Mesothelial cell of epicardium (in vitro differentiated cells): ENCODE measurements around the gene CCN5. TPM values are rescaled to one million over a fixed set of nuclear protein-coding genes. Genes with fewer than 3 reads are reported as not detected.

Source experiments
- DNase-seq, 2 experiments: peaks; one replicate each; pipeline ENCODE4 v3.0.0; 2021; ENCODE audit warnings: low spot score in 2 of 2; ENCODE audit not compliant: unreplicated experiment in 2 of 2
- H3K27ac Mint-ChIP-seq: 2 replicates; pipeline ENCODE4 v1.8.0; 2021; ENCODE audit warnings: mixed read lengths
- H3K27me3 Mint-ChIP-seq: 2 replicates; pipeline ENCODE4 v1.8.0; 2021; ENCODE audit warnings: low read depth, mixed read lengths
- H3K36me3 Mint-ChIP-seq: 2 replicates; pipeline ENCODE4 v1.8.0; 2021; ENCODE audit warnings: mixed read lengths
- H3K4me1 Mint-ChIP-seq: 2 replicates; pipeline ENCODE4 v1.8.0; 2021; ENCODE audit warnings: mixed read lengths
- H3K4me3 Mint-ChIP-seq: 2 replicates; pipeline ENCODE4 v1.8.0; 2021; ENCODE audit warnings: mild to moderate bottlenecking, moderate library complexity, mixed read lengths
- H3K9me3 Mint-ChIP-seq: 2 replicates; pipeline ENCODE4 v1.8.0; 2021; ENCODE audit warnings: mixed read lengths
- CTCF ChIP-seq: fragments of 200-600 bp; sonication (generic); IDR thresholded peaks from one replicate; pipeline ENCODE4 v1.5.0; 2021; ENCODE audit warnings: antibody characterized with exemption; ENCODE audit not compliant: unreplicated experiment
- total RNA-seq: library from RNA; stranded (reverse); gene quantifications from 3 replicates; pipeline ENCODE4 v1.2.1, GENCODE V29; 2021

The CCN5 gene
- total RNA-seq, 1 donor from 2014 or later, result not detected

- H3K4me1 Mint-ChIP-seq, result peaks cover 4% of the 10 kb centered on the region
- H3K4me3 Mint-ChIP-seq, result peak overlapping the region; percentile 60
- H3K27me3 Mint-ChIP-seq, result peaks cover 56% of the 10 kb centered on the region
- H3K9me3 Mint-ChIP-seq, result no peaks in the 10 kb centered on the region
- H3K36me3 Mint-ChIP-seq, result no peaks in the 10 kb centered on the region
- peak; percentile 72 for TF ChIP-seq CTCF
- peak in 1 of 2 experiments; percentile 80 for DNase-seq
- H3K27ac Mint-ChIP-seq, result no peak overlapping the region
Measured at GRCh38 chr20:44747166-44748004, 32.2 kb downstream of the CCN5 start.

GRCh38 chr20:44748005-44748370, 32.8 kb downstream of the CCN5 start:
- Mint-ChIP-seq H3K4me1 (peaks cover 4% of the 10 kb centered on the region), H3K27ac (no peak overlapping the region), H3K9me3 (no peaks in the 10 kb centered on the region), H3K4me3 (no peak overlapping the region), H3K27me3 (peaks cover 56% of the 10 kb centered on the region), H3K36me3 (no peaks in the 10 kb centered on the region)
- no peak for DNase-seq
- no peak for TF ChIP-seq CTCF

GRCh38 chr20:44750081-44750805, 35.1 kb downstream of the CCN5 start:
- H3K9me3 Mint-ChIP-seq, result no peaks in the 10 kb centered on the region
- peaks cover 2% of the 10 kb centered on the region for H3K4me1 Mint-ChIP-seq
- no peak overlapping the region for H3K27ac Mint-ChIP-seq
- H3K36me3 Mint-ChIP-seq, result no peaks in the 10 kb centered on the region
- TF ChIP-seq CTCF, result no peak
- H3K4me3 Mint-ChIP-seq, result no peak overlapping the region
- H3K27me3 Mint-ChIP-seq, result peaks cover 36% of the 10 kb centered on the region
- no peak for DNase-seq

- no peaks in the 10 kb centered on the region for H3K9me3 Mint-ChIP-seq
- H3K27me3 Mint-ChIP-seq, result peaks cover 19% of the 10 kb centered on the region
- H3K4me3 Mint-ChIP-seq, result no peak overlapping the region
- no peak for TF ChIP-seq CTCF
- no peak for DNase-seq
- H3K4me1 Mint-ChIP-seq, result peaks cover 2% of the 10 kb centered on the region
- H3K27ac Mint-ChIP-seq, result no peak overlapping the region
- no peaks in the 10 kb centered on the region for H3K36me3 Mint-ChIP-seq
Measured at GRCh38 chr20:44752099-44752931, 37.1 kb downstream of the CCN5 start.

- H3K9me3 Mint-ChIP-seq, result no peaks in the 10 kb centered on the region
- H3K36me3 Mint-ChIP-seq, result no peaks in the 10 kb centered on the region
- no peak overlapping the region for H3K27ac Mint-ChIP-seq
- DNase-seq, result no peak
- H3K4me3 Mint-ChIP-seq, result no peak overlapping the region
- TF ChIP-seq CTCF, result no peak
- peaks cover 10% of the 10 kb centered on the region for H3K27me3 Mint-ChIP-seq
- no peaks in the 10 kb centered on the region for H3K4me1 Mint-ChIP-seq
Measured at GRCh38 chr20:44754554-44754953, 39.4 kb downstream of the CCN5 start.
